SJSA1 (cell line): ENCODE data around the gene RGS6. TPM values are rescaled to one million over a fixed set of nuclear protein-coding genes. Genes with fewer than 3 reads are reported as not detected.

ENCODE experiments used
- DNase-seq, 2 experiments: peaks; one replicate each; pipeline ENCODE4 v3.0.0-alpha.2; 2015 to 2020; ENCODE audit warnings: low spot score in 2 of 2, low read depth in 1 of 2
- H3K27ac ChIP-seq: fragments of 250-450 bp; sonication (Bioruptor Pico); 2 replicates; pipeline ENCODE4 v1.5.1; 2020; ENCODE audit warnings: mild to moderate bottlenecking, moderate library complexity
- H3K27me3 ChIP-seq: fragments of 250-450 bp; sonication (Bioruptor Pico); replicated peaks from 2 replicates; pipeline ENCODE4 v1.5.1; 2020; ENCODE audit warnings: mild to moderate bottlenecking, moderate library complexity
- H3K36me3 ChIP-seq: fragments of 250-450 bp; sonication (Bioruptor Pico); 2 replicates; pipeline ENCODE4 v1.5.1; 2020; ENCODE audit warnings: mild to moderate bottlenecking
- H3K4me1 ChIP-seq: fragments of 250-450 bp; sonication (Bioruptor Pico); replicated peaks from 2 replicates; pipeline ENCODE4 v1.6.1; 2021; ENCODE audit warnings: mild to moderate bottlenecking
- H3K4me3 ChIP-seq: fragments of 250-450 bp; sonication (Bioruptor Pico); 2 replicates; pipeline ENCODE4 v1.5.1; 2020; ENCODE audit warnings: mild to moderate bottlenecking
- H3K9me3 ChIP-seq: fragments of 250-450 bp; sonication (Bioruptor Pico); replicated peaks from 2 replicates; pipeline ENCODE4 v1.5.1; 2020; ENCODE audit warnings: mild to moderate bottlenecking
- total RNA-seq: library from RNA; depleted of rRNA; stranded (reverse); fragments of >200 nt; shearing (Covaris generic); gene quantifications from 2 replicates; pipeline ENCODE4 v1.2.3, GENCODE V29; 2014

RGS6 gene
- total RNA-seq, 1 experiment from 2014 or later: not detected

DNA sequence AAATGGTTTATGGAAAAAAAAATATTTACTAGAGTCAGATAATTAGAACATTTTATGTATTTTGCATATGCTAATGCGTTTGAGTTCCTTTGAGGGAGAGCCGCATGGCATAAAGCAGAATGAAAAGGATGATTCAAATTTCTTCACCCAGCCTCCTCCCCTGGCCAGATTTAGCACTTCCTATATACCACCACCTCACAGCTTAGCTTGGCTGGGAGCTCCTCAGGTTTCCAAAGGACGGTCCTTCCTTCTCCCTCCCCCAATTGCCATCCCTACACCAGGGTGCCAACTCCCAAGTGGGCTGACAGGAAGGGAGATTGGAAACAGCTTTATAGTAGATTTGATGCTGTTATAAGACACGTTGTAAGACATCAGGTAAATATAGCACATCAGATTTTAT is 157.4 kb downstream of the RGS6 start:
- Histone ChIP-seq H3K9me3 (no peaks in the 10 kb centered on the region), H3K4me3 (no peak overlapping the region), H3K27me3 (0 out of 2 replicates have a peak, but pooled peaks cover 3% of the 10 kb centered on the region), H3K27ac (no peak overlapping the region), H3K36me3 (no peaks in the 10 kb centered on the region), H3K4me1 (no peaks in the 10 kb centered on the region)
- no peak for DNase-seq

DNA sequence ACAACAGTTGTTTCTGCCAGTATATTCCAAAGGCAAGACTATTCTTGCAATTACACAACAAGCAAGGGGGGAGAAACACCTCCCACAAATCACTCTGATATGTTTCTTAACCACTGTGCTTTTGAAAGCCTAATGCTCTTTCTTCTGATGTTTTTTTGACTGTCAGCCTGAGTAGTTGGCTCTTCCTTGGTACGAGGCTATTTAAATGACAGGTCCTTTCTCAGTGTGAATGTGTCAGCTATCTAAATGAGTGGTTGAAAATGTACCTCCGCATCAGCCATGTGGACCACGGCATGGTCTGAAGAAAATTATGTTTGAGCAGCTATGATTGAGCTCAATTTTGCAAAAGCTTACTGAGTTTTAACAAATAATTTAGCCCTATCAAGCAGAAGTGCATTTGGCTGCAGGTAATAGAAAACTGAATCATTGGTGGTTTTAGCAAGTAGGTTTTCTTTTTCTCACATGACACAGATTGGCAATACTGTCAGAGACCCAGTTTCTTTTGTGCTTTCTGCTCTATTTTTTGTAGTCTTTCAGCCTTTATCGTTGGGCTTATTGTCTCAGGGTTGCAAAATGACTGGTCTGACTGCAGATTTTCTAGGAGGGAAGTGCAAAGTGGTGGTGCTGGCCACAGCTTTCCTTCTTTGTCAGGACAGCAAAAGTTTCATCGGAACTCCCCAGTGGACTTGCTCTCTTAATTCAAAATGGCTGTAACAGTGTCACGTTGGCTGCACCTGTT is 162.8 kb downstream of the RGS6 start:
- Histone ChIP-seq H3K27ac (no peak overlapping the region), H3K9me3 (no peaks in the 10 kb centered on the region), H3K27me3 (no peaks in the 10 kb centered on the region), H3K4me3 (no peak overlapping the region), H3K36me3 (no peaks in the 10 kb centered on the region), H3K4me1 (no peaks in the 10 kb centered on the region)
- DNase-seq: no peak

DNA sequence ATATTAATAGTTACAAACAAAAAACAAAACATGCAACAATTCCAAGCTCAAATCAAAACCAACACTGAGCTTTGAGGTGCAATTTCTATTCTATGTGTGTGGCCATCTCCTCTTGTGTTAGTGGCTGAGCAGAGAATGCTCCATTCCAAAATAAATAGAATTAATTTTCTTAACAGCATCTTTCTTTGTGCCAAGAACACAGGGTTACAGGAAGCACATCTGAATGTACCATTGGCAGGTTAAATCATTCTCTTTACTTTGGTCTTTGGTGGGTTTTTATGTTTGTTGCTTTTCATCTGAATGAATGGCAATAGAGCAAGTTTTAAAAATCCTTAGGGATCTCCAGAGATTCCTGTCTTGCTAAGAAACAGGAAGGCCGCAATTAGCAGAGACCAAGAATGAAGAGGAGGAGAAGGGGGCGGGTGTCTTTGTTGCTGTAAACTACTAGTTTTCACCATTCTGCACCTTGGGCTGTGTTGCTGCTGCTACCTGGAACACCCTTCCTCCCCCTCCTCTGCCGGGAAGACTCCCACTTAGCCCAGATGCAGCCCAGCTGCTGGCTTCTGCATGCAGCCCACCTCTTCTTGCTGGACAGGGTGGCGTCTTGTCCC is 165.0 kb downstream of the RGS6 start:
- no peaks in the 10 kb centered on the region for H3K4me1 ChIP-seq
- H3K27ac ChIP-seq: no peak overlapping the region
- H3K9me3 ChIP-seq: no peaks in the 10 kb centered on the region
- H3K4me3 ChIP-seq: no peak overlapping the region
- no peak for DNase-seq
- H3K27me3 ChIP-seq: no peaks in the 10 kb centered on the region
- H3K36me3 ChIP-seq: no peaks in the 10 kb centered on the region

DNA sequence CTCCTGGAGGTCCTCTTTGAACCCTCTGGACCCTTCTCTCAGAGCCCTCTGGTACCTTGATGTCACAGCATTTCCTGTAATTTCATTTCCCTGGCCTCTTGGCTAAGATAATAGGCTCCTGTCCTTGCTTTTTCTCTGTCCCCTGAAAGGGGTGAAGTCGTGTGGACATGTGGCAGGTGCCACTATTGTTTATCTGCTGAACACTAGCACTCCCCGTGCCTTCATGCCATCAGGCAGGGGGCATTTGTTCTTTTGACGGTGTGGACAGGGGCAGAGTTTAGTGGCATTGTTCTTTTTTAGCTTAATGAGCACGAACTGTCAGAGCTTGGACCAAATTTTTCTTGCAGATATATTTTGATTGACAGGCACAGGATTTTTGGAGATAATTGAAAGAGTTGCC is 166.0 kb downstream of the RGS6 start:
- no peak overlapping the region for H3K4me3 ChIP-seq
- no peaks in the 10 kb centered on the region for H3K4me1 ChIP-seq
- no peak for DNase-seq
- H3K27ac ChIP-seq: no peak overlapping the region
- H3K9me3 ChIP-seq: no peaks in the 10 kb centered on the region
- H3K27me3 ChIP-seq: no peaks in the 10 kb centered on the region
- H3K36me3 ChIP-seq: no peaks in the 10 kb centered on the region

DNA sequence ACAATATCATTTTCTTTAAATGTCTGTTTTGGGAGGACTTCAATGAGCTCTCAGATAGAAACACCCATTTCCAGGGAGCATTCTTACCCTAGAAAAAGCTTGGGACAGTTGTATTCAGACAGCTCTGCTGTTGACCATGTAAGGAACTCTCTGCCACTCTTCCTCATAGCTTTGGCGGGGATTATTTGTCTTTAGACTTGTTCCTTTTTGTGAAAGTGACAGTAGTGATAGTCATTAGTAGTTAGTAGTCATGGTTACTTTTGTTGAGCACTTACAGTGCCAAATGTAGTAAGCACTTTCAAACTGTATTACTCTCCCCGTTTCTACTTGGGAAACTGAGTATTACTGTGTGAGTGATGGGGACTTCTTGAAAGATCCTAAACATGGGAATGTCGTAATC is 167.3 kb downstream of the RGS6 start:
- Histone ChIP-seq H3K36me3 (no peaks in the 10 kb centered on the region), H3K27ac (no peak overlapping the region), H3K4me1 (no peaks in the 10 kb centered on the region), H3K9me3 (no peaks in the 10 kb centered on the region), H3K27me3 (no peaks in the 10 kb centered on the region), H3K4me3 (no peak overlapping the region)
- no peak for DNase-seq

DNA sequence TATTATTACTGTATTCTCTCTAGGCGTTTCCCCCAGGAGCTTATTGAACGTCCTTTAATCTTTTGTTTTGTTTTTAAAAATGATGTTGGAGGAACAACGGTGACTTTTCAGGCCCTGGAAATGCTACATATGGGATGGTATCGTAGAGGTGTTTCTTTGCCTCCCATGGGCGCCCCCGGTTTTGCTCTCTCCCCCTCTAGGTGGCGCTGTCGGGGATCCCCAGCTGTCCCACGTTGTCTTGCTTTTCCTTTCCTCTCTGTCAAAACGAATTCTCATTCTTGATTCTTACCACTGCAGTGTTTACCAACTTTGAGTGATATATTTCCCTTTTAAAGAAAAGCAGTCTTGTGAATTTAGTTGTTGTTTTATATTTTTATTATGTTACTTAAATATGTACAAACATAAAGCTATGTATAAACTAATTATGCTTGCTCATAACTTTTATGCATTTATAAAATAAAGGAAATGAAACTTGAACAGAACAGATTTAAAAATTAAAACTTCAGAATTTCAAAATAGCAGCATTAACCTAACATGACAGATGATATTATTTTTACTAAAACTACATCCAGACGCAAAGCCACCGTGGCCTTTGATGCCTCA is 171.9 kb downstream of the RGS6 start:
- Histone ChIP-seq H3K4me1 (no peaks in the 10 kb centered on the region), H3K9me3 (no peaks in the 10 kb centered on the region), H3K4me3 (no peak overlapping the region), H3K27me3 (no peaks in the 10 kb centered on the region), H3K27ac (no peak overlapping the region), H3K36me3 (no peaks in the 10 kb centered on the region)
- peak in 1 of 2 experiments; percentile 8 for DNase-seq

DNA sequence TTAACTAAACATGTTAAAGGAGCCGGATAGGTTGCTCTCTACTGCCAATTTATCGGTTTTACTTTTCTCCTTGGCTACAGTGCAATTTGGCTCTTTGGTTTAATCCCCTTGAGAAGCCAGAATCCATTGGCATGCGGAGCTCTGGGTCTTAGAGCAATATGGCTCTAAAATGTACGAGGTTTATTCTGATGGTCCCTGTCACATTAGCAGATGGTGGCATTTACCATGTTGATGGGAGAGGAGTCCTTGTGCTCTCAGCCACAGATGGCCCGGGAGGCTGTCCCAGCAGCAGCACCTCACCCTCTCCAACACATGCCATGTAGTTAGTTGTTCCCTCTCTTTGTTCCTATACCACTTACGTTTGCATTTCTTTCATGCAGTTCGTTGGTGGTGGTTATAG is 179.7 kb downstream of the RGS6 start:
- Histone ChIP-seq H3K27me3 (no peaks in the 10 kb centered on the region), H3K4me3 (no peak overlapping the region), H3K9me3 (no peaks in the 10 kb centered on the region), H3K4me1 (no peaks in the 10 kb centered on the region), H3K27ac (no peak overlapping the region), H3K36me3 (no peaks in the 10 kb centered on the region)
- DNase-seq: no peak

DNA sequence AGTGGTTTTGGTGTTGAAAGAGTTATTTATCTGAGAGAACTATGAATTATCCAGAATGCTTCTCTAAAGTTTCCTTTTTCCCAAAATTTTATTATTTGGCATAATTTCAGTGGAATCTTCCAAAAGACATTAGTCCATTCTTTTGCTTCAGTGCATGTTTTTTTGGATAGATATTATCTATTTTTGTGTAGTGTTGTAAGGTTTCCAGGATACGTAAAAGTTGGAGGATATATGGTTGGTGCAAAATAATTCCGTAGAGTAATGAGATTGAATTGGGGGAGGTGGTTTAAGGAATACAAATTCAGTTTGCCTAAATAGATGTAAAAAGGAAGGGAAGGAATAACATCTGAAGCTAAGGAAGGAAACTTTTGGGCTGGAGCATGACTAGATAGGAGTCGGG is 186.6 kb downstream of the RGS6 start:
- no peaks in the 10 kb centered on the region for H3K9me3 ChIP-seq
- H3K27me3 ChIP-seq: no peaks in the 10 kb centered on the region
- DNase-seq: no peak
- no peaks in the 10 kb centered on the region for H3K36me3 ChIP-seq
- H3K4me3 ChIP-seq: no peak overlapping the region
- H3K4me1 ChIP-seq: no peaks in the 10 kb centered on the region
- H3K27ac ChIP-seq: no peak overlapping the region

DNA sequence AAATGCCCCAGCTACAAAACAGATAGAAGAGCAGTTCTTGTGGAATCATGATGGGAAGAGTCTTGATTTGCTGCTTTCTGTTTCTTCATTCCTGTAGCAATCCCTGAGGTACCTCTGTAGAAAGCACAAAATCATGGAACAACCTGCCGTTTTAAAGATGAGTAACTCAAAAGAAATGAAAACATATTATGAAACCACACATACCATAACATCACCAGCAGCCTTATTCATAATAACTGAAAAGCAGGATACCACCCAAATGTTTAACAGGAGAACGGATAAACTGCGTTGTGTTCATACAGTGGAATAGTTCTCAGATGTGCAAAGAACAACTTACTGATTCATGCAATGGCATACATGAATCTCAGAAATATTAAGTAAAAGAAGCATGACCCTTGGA is 188.1 kb downstream of the RGS6 start:
- DNase-seq: no peak
- no peaks in the 10 kb centered on the region for H3K4me1 ChIP-seq
- H3K9me3 ChIP-seq: no peaks in the 10 kb centered on the region
- H3K27me3 ChIP-seq: no peaks in the 10 kb centered on the region
- H3K4me3 ChIP-seq: no peak overlapping the region
- no peaks in the 10 kb centered on the region for H3K36me3 ChIP-seq
- H3K27ac ChIP-seq: no peak overlapping the region

DNA sequence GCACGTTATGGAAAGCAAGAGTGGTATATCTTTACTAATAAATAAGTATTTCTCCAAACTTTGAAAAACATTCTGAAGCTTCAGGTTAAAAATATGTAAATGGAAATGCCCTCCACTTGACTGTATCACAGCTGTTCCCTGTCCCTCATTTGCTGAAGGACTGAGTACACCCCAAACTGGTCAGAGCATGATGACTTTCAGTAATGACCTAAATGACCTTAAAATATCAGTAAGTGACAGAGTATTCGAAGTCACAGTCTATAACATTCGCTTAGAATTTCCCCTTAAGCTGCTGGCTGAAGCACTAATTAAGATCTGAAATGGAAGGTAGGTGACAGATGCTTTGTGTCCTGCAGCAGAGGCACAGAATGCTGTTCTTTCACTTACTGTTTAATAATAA is 191.5 kb downstream of the RGS6 start:
- H3K4me3 ChIP-seq: no peak overlapping the region
- H3K4me1 ChIP-seq: no peaks in the 10 kb centered on the region
- no peaks in the 10 kb centered on the region for H3K9me3 ChIP-seq
- no peak for DNase-seq
- H3K36me3 ChIP-seq: no peaks in the 10 kb centered on the region
- H3K27me3 ChIP-seq: no peaks in the 10 kb centered on the region
- H3K27ac ChIP-seq: no peak overlapping the region

DNA sequence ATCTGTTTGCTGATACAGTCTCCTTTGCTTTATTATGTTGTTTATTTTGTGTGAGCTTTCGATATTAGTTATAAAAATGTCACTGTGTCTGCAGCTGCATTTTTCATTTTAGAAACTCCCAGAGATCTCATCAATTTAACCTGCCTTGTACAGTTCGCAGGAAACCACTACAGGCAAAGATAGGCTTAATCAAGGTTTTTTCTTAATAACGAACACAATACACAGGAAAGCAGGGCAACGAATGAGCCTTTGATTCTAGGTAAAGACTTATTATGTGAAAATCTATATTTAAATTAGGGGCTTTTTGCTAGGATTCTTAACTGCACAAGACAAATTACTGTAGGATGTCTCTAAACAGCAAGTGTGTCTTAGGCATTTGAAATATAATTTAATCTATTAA is 191.9 kb downstream of the RGS6 start:
- no peak for DNase-seq
- no peaks in the 10 kb centered on the region for H3K27me3 ChIP-seq
- no peak overlapping the region for H3K4me3 ChIP-seq
- no peaks in the 10 kb centered on the region for H3K36me3 ChIP-seq
- no peak overlapping the region for H3K27ac ChIP-seq
- H3K4me1 ChIP-seq: no peaks in the 10 kb centered on the region
- H3K9me3 ChIP-seq: no peaks in the 10 kb centered on the region

DNA sequence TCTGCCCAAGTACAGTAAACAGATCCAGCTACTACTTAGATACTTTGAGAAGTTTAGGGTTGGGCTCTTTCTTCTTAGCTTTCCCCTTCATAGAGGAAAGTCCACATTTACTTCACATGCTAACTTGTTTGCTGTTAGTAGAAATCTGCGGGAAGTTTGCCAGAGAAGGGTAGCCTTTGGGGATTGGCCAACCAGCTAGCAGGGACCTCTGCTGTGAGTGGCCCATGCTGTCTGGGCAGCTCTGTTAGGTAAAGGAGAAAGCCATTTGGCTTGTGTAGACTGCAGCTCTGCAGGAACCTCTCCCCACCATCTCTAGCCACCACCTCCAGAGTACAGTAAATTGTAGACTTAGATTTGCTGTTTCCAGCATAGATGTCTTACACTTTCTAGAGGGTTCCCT is 193.9 kb downstream of the RGS6 start:
- no peaks in the 10 kb centered on the region for H3K4me1 ChIP-seq
- H3K4me3 ChIP-seq: no peak overlapping the region
- no peaks in the 10 kb centered on the region for H3K36me3 ChIP-seq
- H3K9me3 ChIP-seq: no peaks in the 10 kb centered on the region
- H3K27me3 ChIP-seq: no peaks in the 10 kb centered on the region
- no peak overlapping the region for H3K27ac ChIP-seq
- DNase-seq: no peak

DNA sequence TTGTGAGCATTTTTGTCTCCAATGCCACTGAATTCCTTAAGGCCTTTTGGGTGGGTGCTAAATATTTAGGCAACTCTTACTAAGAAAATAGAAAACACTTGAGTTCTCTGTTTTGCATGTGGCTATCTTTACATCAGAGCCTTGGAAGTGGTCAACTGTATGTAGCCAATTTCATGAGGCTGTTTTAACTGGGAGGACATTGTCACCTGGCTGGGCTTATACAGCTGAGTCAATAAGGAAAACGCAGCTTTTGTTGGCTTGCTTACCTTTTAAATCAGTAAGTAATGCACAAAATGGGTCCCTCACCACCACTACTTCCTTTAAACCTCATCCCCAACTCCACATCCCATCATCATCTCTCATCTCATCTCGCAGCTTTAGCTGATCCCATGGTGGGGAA is 194.3 kb downstream of the RGS6 start:
- Histone ChIP-seq H3K27me3 (no peaks in the 10 kb centered on the region), H3K27ac (no peak overlapping the region), H3K4me1 (no peaks in the 10 kb centered on the region), H3K36me3 (no peaks in the 10 kb centered on the region), H3K9me3 (no peaks in the 10 kb centered on the region), H3K4me3 (no peak overlapping the region)
- DNase-seq: no peak

DNA sequence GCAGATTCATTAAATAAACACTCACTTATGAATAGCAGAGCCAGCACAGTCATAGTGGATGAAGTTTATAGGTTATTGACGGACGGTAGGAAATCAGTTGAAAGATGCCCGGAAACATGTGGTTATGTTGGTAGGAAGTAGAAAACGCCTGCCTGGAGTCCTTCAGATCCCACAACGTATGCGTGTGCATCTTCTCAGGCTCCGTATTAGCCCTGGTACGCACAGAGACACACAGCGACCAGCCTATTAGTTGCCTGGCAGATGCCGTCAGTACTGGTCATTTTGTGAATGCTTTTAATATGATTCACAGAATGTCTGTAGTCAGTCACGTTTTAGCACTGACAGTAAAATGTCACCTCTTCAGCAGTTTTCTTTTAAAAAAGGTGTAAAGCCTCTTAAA is 196.4 kb downstream of the RGS6 start:
- H3K4me3 ChIP-seq: no peak overlapping the region
- no peak for DNase-seq
- no peaks in the 10 kb centered on the region for H3K9me3 ChIP-seq
- H3K27ac ChIP-seq: no peak overlapping the region
- H3K27me3 ChIP-seq: no peaks in the 10 kb centered on the region
- no peaks in the 10 kb centered on the region for H3K4me1 ChIP-seq
- no peaks in the 10 kb centered on the region for H3K36me3 ChIP-seq
